NCI-H146 treated with DMSO at 0.1 percent for 48 hours (cell line): ENCODE results near the gene UAP1L1.
A peak's percentile ranks its signal among the peaks of the same experiment; 100 is the strongest.
"Not testable (repeated sequence)": the region's sequence is repeated elsewhere in the genome, so short reads cannot be mapped to it uniquely, and the experiment has no call there.

Experiments
- DNase-seq: peaks from one replicate; lab custom pipeline; 2025; ENCODE audit not compliant: unreplicated experiment; lab: John Stamatoyannopoulos, UW

The UAP1L1 gene

DNA sequence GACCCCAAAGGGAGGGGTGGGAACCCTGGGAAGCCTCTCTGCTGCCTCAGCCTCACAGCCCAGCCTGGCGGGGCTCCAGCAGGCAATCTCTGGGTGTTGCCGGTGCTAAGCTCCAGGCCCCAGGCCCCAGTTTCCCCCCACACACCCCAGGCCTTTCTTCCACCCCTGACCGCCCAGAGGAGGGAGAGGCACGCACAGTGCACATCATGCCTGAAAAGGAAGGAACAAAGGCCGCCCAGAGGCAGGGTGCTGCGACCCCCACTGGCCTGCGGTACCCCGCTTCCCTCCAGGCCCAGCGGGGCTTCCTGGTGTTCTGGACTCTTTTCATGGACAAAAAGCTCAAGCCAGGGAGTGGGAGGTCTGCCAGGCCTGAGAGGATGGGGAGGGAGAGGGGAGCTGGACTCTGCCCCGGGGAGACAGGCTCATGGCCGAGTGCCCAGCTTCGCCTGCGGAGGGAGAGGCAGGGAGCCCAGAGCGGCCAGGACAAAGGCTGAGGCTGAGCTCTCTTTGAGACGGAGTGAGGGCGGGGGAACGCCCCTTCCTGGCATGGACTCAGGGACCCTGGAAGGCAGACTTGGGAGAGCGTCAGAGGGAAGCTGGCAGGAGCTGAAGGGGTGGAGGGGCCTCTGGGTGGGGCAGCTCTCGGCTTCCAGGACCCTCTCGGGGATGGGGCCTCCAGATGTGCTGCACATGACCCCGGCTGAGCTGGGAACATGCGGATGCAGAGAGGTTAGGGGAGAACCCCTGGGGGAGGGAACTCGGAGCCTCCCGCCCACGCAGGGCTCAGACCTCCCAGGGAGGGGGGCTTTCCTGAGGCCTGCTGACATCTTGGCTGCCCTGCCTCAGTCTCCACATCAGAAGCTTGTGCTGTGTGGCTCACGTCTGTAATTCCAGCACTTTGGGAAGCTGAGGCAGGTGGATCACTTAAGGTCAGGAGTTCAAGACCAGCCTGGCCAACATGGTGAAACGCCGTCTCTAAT lies 21.6 kb upstream of the UAP1L1 start:
- DNase-seq = no peak

DNA sequence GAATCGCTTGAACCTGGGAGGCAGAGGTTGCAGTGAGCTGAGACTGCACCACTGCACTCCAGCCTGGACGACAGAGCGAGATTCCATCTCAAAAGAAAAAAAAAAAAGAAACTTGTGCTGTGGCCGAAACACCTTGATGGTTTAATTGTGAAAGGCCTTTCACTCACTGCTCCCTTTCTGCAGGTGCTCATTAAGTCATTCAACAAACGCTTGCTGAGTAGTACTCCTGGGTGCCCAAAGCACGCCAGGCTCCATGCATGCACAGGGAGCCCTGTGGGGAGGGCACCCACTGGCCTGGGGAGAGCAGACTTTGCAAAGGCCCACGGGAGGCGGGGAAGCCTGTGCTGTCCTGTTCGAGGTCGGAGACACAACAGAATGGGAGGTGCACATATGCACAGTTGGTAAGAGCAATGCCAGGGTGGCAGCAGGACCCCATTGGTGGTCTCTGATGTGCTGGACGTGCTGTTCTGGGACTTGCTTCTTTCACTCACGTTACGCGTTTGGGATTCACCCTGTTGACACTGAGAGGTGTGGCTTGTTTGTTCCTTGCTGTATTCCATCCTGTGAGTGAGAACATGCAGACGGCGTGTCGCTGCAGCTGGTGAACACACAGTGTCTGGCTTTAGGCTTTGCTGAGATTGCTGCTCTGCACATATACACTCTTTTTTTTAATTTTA lies 20.4 kb upstream of the UAP1L1 start:
- DNase-seq = no peak

DNA sequence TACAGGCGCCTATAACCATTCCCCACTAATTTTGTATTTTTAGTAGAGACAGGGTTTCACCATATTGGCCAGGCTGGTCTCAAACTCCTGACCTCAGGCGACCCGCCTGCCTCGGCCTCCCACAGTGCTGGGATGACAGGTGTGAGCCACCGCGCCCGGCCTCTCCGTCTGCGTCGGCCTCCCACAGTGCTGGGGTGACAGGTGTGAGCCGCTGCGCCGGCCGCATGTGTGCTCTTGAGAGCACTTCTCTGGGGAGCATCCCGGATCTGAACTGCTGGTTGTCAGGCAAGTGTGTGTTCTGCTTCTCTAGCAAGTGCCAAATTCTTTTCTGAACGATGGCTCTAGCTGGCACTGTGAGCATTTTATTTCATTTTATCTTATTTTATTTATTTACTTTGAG lies 19.8 kb upstream of the UAP1L1 start:
- DNase-seq = peak; percentile 16

DNA sequence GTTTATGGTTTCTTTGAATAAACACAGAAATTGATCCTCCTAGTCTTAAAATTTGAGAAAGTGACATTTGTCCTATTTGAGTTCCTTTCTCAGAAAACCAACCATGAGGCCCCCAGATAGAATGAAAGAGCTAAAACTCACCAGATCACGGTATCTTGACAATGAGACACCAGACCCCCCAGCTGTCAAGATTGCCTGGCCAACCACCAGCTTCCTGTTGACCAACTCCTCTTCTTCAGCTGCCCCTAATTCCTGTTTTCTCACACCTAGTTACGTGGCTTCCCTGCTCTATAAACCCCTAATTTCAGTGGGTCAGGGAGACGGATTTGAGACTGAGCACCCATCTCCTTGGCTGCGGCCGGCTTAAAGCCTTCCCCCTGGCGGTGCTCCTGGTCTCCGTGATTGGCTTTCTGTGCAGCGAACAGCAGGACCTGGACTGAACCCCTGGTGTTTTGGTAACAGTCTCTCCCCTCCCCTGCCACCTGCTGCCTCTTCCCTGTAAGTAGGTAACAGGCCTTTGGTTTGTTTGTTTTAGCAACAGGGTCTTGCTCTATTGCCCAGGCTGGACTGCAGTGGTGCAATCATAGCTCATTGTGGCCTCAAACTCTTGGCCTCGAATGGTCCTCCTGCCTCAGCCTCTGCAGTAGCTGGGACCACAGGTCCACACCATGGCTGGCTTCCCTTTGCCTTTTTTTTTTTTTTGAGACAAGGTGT lies 18.6 kb upstream of the UAP1L1 start:
- peak; percentile 38 for DNase-seq

DNA sequence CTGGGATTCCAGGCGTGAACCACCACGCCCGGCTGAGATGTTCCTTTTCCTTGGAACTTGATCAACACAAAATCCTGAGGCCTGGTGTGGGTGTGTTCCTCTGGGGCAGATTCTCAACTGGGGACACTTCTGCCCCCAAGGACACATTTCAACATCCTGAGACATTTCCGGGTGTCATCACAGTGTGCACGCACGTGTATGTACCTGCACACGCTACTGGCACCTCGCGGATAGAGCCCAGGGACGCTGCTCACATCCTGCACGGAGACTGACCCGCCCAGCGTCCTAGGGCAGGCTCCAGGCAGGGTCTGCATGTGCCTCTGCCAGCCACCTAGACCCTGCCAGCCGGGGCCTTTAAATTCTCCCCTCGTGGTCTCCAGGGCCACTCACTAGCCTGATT lies 14.9 kb upstream of the UAP1L1 start:
- no peak for DNase-seq

DNA sequence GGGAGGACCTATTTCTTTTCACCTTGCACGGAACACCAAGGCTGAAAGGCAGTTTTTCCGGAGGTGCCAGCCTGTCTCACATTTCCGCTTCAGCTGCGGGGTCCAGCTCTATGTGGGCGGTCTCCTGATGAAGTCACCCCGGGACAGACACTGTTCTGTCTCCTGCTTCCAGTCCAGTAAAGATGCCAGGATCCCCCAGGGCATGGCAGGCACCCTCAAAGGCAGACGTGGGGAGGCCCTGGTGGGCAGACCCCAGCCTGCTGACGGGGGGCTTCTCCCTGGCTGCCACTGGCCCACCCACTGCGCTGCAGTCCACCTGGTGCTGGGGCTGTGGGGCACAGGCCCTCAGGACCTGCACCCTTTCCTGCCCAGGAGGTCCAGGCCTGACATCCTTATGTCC lies 14.5 kb upstream of the UAP1L1 start:
- not testable (repeated sequence) for DNase-seq

DNA sequence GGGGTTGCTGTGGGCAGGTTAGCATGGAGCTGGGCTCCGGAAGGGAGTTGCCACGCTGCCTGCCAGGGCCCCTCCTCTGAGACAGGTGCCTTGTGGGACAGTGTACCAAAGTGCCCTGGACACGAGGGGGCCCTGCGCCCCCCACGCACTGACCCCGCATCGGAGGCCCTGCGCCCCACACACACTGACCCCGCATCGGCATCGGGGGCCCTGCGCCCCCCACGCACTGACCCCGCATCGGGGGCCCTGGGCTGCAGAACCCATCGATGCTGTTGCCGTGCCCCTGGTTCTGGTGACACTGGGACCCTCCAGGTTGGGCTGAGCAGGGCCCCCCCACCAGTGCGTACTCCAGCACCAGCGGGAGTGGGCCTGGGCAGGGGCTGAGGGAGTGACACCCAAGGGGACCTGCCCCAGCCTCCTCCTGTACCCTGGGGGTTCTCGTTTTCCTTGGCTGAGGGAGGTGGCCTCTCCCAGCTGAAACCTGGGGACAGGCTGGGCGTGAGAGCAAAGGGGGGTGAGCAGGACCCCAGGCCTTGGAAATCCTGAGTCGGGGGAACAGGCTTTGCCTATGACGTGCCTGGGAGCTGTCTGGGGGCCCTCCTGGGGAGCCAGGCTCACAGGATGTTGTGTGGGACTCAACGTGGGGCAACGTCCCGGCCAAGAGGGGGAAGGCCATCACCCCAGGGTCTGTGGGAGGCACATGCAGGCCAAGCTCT lies 13.8 kb upstream of the UAP1L1 start:
- no peak for DNase-seq

DNA sequence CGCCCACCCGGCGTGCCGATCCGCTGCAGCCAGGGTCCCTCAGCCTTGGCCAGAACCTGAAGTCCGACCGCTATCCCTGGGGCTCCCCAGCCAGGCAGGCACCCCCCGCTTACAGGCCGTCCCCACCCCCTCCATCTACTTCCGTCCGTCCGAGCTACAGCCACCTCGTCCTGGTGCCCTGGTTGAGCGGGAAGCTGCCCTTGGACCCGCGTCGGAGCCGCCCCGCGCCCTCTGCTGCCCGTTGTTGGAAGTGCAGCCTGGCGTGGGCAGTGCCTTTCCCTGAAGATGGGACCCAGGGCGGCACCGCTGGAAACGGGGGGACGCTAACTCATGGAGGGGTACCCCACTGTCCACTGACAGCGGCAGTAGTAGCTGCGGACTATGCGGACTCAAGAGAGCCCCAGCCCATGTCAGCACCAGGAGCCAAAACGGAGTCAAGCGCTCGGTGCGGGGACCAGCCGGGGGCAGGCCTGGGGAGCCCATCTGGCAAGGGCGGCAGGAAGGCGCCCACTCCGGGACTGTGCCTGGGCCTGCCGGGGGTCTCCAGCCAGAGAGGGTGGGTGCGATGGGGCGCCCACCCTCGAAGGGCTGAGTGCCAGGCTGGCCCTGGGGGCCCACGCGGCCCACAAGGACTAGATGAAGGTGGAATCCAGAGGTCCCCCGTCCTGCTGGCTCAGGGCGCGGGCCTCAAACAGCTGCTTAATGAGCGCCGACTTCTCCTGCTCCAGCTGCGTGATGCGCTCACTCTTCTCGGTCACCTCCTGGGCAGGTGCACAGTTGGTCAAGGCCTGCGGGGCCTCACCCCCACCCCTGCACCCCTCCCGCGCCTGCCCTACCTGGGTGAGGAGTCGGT lies 13.1 kb upstream of the UAP1L1 start:
- DNase-seq = peak; percentile 6

DNA sequence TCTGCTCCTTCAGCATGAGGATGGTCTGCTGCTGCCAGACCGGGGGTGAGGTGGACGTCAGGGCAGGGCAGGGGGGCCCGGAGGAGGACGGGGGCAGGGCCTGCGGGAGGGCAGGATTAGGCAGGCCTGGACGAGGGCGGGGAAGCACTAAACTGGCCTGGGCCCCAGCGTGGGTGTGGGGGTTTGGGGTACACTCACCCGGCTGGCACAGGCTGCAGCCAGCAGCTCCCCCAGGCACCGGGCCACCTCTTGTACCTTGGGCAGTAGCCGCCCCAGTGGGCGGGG lies 12.5 kb upstream of the UAP1L1 start:
- DNase-seq = no peak

DNA sequence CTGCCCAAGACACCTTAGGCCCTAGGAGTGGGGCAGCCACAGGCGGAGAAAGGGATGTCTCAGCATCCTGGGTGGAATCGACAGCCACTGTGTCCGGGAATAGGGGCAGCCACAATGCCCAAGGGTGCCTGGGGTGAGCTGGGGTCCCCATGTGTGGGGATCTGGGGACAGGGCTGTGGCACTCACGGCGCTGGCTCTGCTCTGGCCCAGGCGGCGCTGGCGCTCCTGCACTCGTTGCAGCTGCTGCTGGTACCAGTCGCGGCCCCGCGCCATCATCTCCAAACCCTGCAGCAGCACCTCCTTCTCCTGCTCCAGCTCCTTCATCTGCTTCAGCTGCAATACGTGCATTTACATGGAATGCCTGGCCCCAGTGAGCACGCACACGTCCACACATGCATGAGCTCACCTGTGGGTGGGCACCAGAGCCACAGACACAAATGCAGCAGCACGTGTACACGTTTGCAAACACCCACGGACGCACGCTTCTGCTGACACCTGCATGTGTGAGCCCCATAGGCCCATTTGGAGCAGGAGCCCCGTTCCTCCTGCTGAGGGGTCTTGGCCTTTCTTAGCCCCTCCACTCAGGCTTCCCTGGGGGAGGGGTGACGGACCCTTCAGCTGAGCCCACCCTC lies 11.9 kb upstream of the UAP1L1 start:
- no peak for DNase-seq

DNA sequence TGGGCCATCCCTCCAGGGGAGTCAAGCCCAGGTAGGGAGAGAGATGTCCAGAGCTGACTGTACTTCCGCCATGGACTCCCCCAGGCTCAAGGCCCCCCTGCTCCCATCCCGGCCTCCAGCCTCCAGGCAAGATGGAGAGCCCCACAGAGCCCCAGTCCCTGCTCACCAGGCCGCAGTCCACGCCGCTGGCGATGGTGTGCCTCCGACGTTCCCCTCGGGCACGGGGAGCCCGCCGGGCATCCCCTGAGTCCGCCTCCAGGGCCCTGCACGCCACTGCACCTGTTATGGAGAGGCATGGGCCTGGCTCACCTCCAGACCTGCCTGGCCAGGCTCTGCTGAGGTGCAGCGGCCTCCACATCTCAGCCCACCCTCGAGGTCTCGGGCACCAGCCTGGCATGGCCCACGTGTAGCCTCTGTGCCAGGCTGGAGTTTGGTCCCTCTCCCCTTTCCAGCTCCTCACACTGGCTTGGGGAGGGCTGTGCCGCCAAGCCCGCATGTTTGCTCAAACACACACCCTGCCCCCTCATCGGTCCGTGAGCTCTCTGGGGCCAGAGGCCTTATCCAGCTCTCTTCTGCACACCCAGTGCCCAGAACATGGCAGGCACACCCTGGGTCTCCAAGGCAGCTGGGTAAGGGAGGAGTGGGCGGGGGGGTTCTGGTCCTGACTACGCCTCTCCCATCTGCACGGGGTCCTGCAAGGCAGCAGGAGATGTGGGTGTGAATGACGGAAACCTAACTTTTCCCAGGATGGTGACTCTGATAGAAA lies 11.0 kb upstream of the UAP1L1 start:
- DNase-seq = no peak

DNA sequence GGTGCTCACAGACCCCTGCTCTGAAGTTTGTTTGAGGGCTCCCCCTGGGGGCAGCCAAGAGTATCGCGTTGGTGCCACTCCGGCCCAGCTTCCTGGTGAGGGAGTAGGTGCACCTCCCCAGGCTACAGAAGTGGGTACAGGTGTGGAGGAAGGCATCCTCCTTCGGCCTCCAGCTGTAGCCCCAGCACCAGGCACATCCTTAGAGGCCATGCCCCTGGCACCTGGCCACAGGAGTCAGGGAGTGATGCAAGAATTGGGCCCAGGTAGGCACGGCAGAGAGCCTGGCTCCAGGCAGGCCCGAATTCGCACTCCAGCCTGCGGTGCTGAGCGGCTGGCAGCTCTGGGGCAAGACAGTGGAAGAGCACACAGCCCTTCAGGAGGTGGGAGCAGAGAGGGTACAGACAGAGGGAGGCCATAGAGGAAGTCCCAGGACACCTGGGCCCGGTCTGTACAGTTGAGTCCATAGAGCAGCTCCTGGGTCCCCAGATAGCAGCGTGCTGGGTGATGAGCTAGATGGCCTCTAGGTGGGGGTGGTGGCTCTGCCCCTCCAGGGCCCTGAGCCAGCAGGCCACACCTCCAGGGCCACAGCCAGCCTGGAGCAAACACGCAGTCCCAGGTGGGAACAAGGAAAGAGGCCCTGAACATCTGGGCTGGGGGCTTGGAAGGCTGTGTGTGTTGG lies 9.3 kb upstream of the UAP1L1 start:
- DNase-seq = peak; percentile 15

DNA sequence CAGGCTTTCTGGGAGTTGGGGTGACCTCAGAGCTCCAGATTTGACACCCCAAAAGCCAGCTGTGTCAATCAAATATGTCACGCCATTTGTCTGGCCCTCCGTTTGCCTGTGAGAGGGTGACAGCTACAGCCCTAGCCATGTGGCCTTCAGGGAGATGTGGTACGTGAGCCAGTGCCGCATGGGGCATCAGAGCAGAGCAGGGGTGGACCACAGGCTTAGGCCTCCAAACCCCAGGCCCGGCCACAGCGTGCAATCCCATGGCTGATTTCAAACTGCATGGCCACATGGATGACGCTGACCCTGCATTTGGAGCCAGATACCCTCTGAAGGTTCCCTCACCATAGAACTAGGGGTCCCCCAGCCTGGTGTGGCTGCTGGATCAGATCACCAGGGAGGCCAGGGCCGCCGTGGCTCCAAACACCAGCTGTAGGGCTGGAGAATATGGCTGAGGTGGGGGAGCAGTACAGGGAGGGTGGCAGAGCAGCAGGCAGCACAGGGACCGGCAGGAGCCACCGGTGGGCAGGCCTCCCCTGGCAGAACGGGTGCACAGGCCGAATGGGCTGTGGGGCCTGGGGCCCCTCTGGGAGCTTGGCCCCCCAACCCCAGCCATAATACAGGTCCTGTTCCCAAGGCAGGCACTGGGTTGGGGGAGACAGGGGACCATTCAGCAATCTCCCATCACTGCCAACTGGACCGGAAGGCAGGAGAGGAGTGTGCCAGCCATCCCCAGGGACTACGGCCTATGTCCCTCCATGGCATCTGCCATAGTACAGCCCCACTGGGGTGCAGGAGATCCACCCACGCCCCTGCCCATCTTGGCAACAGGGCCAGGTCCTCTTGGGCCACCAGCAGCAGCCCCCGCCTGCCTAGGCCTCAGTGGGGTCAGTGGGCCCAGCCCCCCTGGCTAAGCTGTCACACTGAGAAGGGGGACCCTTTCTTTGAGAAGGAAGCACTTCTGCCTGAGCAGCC lies 8.5 kb upstream of the UAP1L1 start:
- no peak for DNase-seq

DNA sequence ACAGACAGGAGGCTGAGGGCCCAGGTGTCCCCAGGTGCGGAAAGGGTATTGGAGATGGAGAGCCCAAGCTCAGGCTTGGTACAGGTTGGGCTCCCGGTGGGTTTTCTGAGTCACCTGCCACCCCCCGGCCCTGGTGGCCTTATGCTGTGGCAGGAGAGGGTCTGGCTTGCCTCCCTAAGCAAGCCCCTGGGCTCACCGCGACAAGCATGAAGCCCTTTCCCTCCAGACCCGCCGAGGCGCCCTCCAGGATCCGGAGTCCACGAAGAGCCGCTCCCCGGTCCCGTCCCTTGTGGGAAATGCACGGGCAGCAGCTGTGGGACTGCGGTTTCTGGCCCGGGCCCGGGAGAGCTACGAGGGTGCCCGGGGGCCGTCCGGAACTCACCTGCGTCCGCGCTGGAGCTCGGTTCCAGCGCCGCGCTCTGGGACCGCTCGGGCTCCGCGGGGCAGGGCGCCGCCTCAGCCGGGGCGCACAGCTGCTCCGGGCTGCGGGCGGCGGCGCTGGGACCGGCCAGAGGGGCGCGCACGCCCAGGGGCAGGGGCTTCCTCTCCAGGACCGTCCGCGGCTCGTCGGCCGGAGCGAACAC lies 7.7 kb upstream of the UAP1L1 start:
- DNase-seq = no peak

DNA sequence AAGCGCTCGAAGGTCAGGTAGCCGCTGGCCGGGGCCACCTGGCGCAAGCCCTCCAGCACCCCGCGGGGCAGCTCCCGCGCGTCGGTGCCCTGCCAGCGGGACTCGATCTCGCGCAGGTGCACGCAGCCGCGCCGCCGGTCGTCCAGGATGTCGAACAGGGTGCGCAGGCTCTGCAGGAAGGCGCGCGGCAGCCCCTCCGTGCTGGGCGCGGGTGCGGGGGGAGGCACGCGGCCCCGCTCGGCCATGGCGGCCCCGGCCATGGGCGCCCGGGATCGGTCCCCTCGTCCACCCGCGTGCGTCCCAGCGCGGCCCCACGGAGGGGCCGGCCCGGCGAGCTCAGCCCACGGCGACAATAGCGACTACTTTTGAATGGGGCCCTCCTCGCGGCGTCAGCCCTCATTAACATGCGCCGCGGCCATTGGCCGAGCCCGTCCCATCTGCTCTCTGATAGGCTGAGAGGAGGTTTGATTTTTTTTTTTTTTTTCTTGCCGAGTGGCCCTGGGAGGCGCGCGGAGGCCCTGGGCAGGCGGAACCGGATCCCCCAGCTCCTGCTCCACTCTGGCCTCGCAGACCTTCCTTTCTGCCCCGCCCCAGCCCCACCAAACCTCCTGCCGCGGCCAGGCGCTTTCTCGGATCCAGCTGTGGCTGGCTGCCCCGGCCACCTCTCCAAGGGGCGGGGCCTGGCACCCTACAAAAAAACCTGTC lies 7.0 kb upstream of the UAP1L1 start, which contains the start of gene SAPCD2:
Gene SAPCD2 (minus strand): TSS at position 357 of the 705 bp plus-strand sequence. CDS start 97 bp downstream, at position 260.
- DNase-seq = peak; percentile 81

DNA sequence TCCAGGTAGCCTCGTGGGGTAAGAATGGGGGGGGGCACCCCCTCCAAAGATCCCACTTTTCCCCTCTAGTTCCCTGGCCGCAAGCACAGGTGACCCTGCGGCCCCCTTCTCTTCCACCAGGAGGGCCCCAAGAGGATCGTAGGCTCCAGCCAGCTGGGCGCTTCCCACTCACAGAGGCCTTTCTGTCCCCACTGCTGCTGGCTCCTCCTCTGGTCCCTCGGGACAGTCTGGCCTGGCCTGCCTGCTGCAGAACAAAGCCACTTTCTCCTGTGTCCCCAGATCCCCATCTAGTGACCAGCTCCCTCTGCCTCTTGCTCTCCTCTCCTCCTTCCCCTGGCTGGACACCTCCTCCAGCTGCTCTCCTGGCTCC lies 6.4 kb upstream of the UAP1L1 start:
- DNase-seq = no peak
